Renal cortex interstitium (tissue), 15 donors: ENCODE results near the gene TMEM101. TPM values are rescaled to one million over a fixed set of nuclear protein-coding genes. Genes with fewer than 3 reads are reported as not detected.
"Not testable (repeated sequence)": the region's sequence is repeated elsewhere in the genome, so short reads cannot be mapped to it uniquely, and the experiment has no call there.

Experiments used
- DNase-seq, 11 donors: peaks; one replicate each; pipeline ENCODE4 v3.0.0-alpha.2; 2013; ENCODE audit warnings: low read depth in 9 of 11, low spot score in 4 of 11; ENCODE audit errors: extremely low read depth in 1 of 11
- long read RNA-seq, 16 experiments: transcript quantifications; one replicate each; lab custom pipeline, GENCODE V29; 2026
- polyA plus RNA-seq, 3 donors: library from polyadenylated mRNA; unstranded; fragments of 120-200 nt; gene quantifications; one replicate each; pipeline ENCODE4 v1.2.1, GENCODE V29; 2013; ENCODE audit not compliant: insufficient read length in 3 of 3

TMEM101 gene
- 10 to 100 TPM; 38.6 to 51.7 (median 43.5) TPM for polyA plus RNA-seq
- long read RNA-seq, donor 1, partial matches to known transcripts, result 0 of 3 reads
- long read RNA-seq, donor 1, other reads (novel, unspliced or antisense), result 0 of 3 reads
- long read RNA-seq, donor 2, transcript TMEM101-201 (4 exons, 1,536 nt), result major isoform, 10 of 10 reads
- long read RNA-seq, donor 2, partial matches to known transcripts, result 0 of 10 reads
- long read RNA-seq, donor 2, other reads (novel, unspliced or antisense), result 0 of 10 reads
- long read RNA-seq, donor 3, transcript TMEM101-201 (4 exons, 1,536 nt), result major isoform, 22 of 23 reads
- long read RNA-seq, donor 3, partial matches to known transcripts, result 0 of 23 reads
- long read RNA-seq, donor 3, other reads (novel, unspliced or antisense), result 0 of 23 reads
- long read RNA-seq, donor 4, transcript TMEM101-201 (4 exons, 1,536 nt), result major isoform, 19 of 19 reads
- long read RNA-seq, donor 4, partial matches to known transcripts, result 0 of 19 reads
- long read RNA-seq, donor 4, other reads (novel, unspliced or antisense), result 0 of 19 reads
- long read RNA-seq, donor 5, result 0 reads
- long read RNA-seq, donor 6, transcript TMEM101-201 (4 exons, 1,536 nt), result major isoform, 7 of 8 reads
- long read RNA-seq, donor 6, partial matches to known transcripts, result 0 of 8 reads
- long read RNA-seq, donor 6, other reads (novel, unspliced or antisense), result 0 of 8 reads
- long read RNA-seq, donor 7, transcript TMEM101-201 (4 exons, 1,536 nt), result major isoform, 15 of 15 reads
- long read RNA-seq, donor 7, partial matches to known transcripts, result 0 of 15 reads
- long read RNA-seq, donor 7, other reads (novel, unspliced or antisense), result 0 of 15 reads
- long read RNA-seq, donor 8, result 0 reads
- long read RNA-seq, donor 9, transcript TMEM101-201 (4 exons, 1,536 nt), result major isoform, 14 of 15 reads
- long read RNA-seq, donor 9, partial matches to known transcripts, result 0 of 15 reads
- long read RNA-seq, donor 9, other reads (novel, unspliced or antisense), result 0 of 15 reads
- long read RNA-seq, donor 10, transcript TMEM101-201 (4 exons, 1,536 nt), result major isoform, 18 of 20 reads
- long read RNA-seq, donor 10, partial matches to known transcripts, result 0 of 20 reads
- long read RNA-seq, donor 10, other reads (novel, unspliced or antisense), result 0 of 20 reads
- long read RNA-seq, donor 11, transcript TMEM101-201 (4 exons, 1,536 nt), result major isoform, 18 of 18 reads
- long read RNA-seq, donor 11, partial matches to known transcripts, result 0 of 18 reads
- long read RNA-seq, donor 11, other reads (novel, unspliced or antisense), result 0 of 18 reads
- long read RNA-seq, donor 12, transcript TMEM101-201 (4 exons, 1,536 nt), result major isoform, 8 of 8 reads
- long read RNA-seq, donor 12, partial matches to known transcripts, result 0 of 8 reads
- long read RNA-seq, donor 12, other reads (novel, unspliced or antisense), result 0 of 8 reads
- long read RNA-seq, donor 13, result 0 reads
- long read RNA-seq, donor 14, transcript TMEM101-201 (4 exons, 1,536 nt), result major isoform, 16 of 16 reads
- long read RNA-seq, donor 14, partial matches to known transcripts, result 0 of 16 reads
- long read RNA-seq, donor 14, other reads (novel, unspliced or antisense), result 0 of 16 reads
- long read RNA-seq, donor 15, transcript TMEM101-201 (4 exons, 1,536 nt), result major isoform, 8 of 8 reads
- long read RNA-seq, donor 15, partial matches to known transcripts, result 0 of 8 reads
- long read RNA-seq, donor 15, other reads (novel, unspliced or antisense), result 0 of 8 reads
- long read RNA-seq, donor 16, transcript TMEM101-201 (4 exons, 1,536 nt), result major isoform, 33 of 40 reads
- long read RNA-seq, donor 16, partial matches to known transcripts, result 5 of 40 reads
- long read RNA-seq, donor 16, other reads (novel, unspliced or antisense), result 0 of 40 reads

- DNase-seq, result peak; percentile 80 to 91 (median 87)
Measured at GRCh38 chr17:44014437-44015172, at the start of gene TMEM101. TSS of gene TMEM101 (minus strand) at chr17:44014963. CDS start at chr17:44014952, 11 bp downstream.

DNA sequence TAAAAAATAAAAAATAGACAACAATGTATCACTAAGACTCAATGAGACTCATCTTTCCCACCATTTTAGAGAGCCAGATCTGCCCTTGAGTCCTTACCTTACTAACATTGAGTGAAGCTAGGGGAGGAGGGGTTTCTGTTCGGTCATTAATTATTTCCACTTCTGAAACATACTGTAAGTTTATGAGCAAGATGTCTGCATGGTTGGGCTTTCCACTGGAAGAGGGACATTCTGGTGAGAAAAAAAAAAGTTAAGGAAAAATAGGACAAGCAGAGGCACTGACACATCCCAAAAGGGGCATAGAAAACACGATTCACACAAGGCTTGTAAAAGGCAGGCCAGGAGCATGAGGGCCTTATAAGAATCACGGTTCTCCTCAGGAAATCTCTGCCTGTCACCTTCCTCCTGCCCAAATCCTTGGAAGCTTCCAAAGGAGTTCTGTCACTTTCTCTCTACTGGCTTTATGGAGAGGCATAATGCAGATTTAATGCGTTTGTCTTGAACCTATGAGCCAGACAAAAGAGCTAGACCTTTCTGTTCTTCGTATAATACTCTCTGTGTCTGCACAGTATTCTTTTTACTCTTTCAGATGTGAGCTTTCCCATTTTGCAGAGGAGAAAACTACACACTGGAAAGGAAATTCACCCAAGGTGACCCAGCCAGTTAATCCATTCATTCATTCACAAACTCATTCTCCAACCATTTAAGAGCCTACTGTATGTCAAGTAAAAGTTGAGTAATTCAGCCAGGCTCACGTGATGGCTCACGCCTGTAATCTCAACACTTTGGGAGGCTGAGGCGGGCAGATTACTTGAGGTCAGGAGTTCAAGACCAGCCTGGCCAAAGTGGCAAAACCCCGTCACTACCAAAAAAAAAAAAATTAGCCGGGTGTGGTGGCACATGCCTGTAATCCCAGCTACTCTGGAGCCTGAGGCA lies 49.2 kb upstream of the TMEM101 start:
- no peak for DNase-seq

GRCh38 chr17:44062871-44063270 lies 48.1 kb upstream of the TMEM101 start:
- DNase-seq, result no peak

GRCh38 chr17:44061446-44061845 lies 46.7 kb upstream of the TMEM101 start:
- DNase-seq, result no peak

GRCh38 chr17:44059101-44059892 lies 44.5 kb upstream of the TMEM101 start:
- DNase-seq, result no peak

GRCh38 chr17:44053125-44053872 lies 38.5 kb upstream of the TMEM101 start:
- no peak for DNase-seq

DNA sequence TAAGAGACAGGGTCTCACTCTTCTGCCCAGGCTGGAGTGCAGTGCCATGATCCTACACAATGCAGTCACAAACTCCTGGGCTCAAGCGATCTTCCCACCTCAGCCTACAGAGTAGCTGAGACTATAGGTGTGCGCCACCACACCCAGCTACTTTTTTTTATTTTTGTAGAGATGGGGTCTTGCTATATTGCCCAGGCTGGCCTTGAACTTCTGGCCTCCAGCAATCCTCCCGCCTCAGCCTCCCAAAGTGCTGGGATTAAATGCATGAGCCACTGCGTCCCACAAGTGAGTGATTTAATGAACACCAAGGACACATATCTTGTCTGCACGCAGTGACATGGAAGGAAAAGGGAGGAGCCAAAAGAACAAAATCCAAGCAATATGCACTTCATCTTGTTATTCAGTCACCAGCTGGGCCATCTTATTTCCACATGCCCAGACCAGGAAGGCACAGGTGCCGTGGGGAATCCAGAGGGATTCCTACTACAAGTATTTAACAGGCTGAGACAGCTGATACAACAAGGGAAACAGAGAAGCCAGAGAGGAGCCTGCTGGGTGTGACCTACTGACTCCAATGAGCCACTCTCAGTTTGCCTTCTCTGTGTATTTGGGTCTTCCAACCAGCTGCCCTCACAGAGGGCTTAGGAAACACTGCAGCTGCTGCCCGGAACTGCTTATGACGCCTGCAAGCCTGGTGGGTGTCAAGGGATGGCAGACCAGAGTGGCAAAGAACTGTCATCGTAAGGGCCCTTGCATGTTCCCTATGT lies 34.7 kb upstream of the TMEM101 start:
- no peak for DNase-seq

DNA sequence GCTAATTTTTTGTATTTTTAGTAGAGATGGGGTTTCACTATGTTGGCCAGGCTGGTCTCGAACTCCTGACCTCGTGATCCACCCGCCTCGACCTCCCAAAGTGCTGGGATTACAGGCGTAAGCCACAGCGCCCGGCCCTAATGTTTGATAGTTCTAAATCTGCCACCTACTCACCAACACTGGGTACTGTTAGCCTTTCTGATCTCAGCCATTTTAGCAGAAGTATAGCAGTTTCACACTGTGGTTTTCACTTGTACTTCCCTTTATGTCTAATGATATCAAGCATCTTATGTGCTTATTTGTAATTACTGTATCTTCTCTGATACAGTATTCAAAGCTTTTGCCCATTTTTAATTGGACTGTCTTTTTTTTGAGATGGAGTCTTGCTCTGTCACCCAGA lies 32.1 kb upstream of the TMEM101 start:
- not testable (repeated sequence) for DNase-seq

- DNase-seq, result no peak
Measured at GRCh38 chr17:44045486-44045885, 30.7 kb upstream of the TMEM101 start.

DNA sequence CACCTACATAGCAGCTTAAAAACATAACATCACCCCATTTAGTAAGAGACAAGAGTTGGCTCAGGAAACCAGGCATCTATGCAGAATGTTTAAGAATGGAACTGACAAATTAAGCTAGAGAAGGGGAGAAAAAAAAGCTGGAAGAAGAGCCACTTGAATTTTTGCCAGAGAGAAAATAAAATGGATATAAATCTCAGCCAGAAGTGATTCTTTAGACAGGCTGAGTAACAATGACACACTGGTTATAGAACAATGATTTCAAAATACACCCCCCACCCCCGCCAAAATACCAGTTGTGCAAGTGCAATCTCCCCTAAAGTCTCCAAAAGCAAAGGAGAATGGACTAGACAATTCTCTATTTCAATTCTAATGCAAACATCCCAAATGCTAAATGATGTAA lies 29.3 kb upstream of the TMEM101 start:
- no peak for DNase-seq

DNA sequence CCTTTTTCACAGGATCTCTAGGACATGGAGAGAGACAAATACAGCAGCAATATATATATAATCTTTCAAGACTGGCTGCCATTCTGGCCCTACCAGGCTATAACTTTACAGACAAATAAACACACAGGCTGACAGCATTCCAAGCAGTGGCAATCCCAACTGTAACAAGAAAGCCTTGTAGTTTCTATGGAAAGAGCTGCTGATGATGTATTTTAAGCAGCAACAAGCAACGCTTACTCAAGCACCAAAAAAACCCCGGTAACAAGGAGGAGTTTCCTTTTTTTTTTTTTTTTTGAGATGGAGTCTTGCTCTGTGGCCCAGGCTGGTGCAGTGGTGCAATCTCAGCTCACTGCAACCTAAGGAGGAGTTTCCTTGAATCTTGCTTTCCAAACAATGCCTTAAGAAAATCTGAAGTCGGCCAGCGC lies 28.5 kb upstream of the TMEM101 start:
- DNase-seq, result no peak

DNA sequence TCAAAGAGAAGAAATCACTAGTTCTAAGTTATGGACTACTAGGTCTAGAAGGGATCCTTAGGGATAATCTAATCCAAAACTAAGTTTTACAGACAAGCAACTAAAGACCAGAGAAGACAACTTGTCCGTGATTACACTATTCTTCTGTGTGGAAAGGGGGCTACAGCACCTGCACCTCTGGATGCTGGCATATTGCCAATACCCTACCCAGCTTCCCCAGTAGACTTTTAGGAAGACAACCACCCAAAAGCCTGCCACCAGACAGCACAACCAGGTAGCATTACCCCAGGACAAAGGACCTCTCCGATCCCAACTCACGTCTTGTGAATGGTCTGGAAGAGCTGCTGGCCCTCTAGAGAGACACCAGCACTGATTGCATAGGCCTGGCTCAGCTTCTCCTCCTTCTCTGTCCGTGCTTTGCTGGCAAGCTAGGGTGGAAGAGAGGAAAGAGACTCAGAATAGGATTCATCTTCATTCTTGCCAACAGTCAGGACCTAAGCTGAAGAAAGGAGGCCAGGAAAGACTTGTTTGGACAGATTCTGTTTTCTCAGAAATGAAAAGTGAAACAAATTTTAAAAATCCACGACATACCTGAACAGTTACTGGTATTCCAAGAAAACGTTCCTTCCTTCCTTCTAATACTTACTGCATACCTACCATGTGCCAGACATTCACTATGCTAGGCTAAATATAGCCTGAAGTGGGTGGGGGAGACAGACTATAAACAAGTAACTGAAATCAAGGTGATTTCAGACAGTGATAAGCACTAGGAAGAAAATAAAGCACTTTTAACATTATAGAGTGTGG lies 25.3 kb upstream of the TMEM101 start:
- no peak for DNase-seq

DNA sequence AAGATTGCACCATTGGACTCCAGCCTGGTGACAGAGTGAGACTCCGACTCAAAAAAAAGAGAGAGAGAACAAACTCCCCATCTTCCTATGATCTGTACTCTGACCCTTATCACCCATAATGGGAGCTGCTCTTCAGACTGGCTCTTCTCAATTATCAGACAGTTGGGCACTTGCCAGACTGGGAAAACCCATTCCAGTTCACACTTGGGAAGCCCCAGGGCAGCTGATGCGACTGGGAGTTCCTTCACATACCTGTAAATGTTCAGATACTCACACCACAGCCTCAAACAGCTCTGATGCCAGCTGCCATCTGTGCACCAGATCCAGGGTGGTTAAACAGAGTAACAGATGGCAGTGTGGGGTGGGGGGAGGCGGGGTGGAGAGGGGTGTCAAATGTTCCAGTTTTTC lies 23.8 kb upstream of the TMEM101 start:
- DNase-seq, result no peak
